Measurements from ENCODE around the gene EFTUD2.

- TF ChIP-seq EZH2phosphoT487 (IDR thresholded peaks at IDR 0.05; ENCODE audit: low read depth, severe bottlenecking, unreplicated experiment) (no peak), EZH2 (IDR thresholded peaks at IDR 0.05; ENCODE audit: borderline replicate concordance) (no peak)
Observed at GRCh38 chr17:44889003-44889402, 10.2 kb downstream of the EFTUD2 start.

Data from hepatocyte (in vitro differentiated cells).